DND-41 (cell line): Measurements from ENCODE around the gene DACT3.
A peak's percentile ranks its signal among the peaks of the same experiment; 100 is the strongest.

ENCODE experiments used
- ATAC-seq: fragments of 200-7000 bp; cut with Tn5 transposase; 3 replicates; pipeline ENCODE4 v1.9.1; 2021; ENCODE audit warnings: low read depth; ENCODE audit not compliant: insufficient read depth
- DNase-seq: peaks from one replicate; pipeline ENCODE4 v3.0.0-alpha.2; 2020
- H2AFZ ChIP-seq: 2 replicates; pipeline ENCODE4 v1.6.0; 2012; ENCODE audit warnings: low read depth, low read length
- H3K27ac ChIP-seq: 2 replicates; pipeline ENCODE4 v1.5.1; 2012; ENCODE audit warnings: low read length, inconsistent platforms
- H3K27me3 ChIP-seq: fragments of 200-600 bp; sonication (generic); 2 replicates; pipeline ENCODE4 v1.6.0; 2012; ENCODE audit warnings: low read length, mild to moderate bottlenecking, inconsistent platforms; ENCODE audit not compliant: insufficient read depth, poor library complexity
- H3K36me3 ChIP-seq: 2 replicates; pipeline ENCODE4 v1.5.1; 2012; ENCODE audit warnings: low read length, inconsistent platforms; ENCODE audit not compliant: insufficient read depth
- H3K4me1 ChIP-seq: 2 replicates; pipeline ENCODE4 v1.5.1; 2012; ENCODE audit warnings: mild to moderate bottlenecking, low read length; ENCODE audit not compliant: insufficient read depth
- H3K4me2 ChIP-seq: 2 replicates; pipeline ENCODE4 v1.6.0; 2012; ENCODE audit warnings: mild to moderate bottlenecking, moderate library complexity, low read length, inconsistent platforms; ENCODE audit not compliant: insufficient read depth
- H3K4me3 ChIP-seq, 2 experiments: fragments of 200-600 bp in 1 of 2; shearing (Covaris generic) in 1 of 2; 2 replicates each; pipeline ENCODE4 v1.5.1; 2012 to 2016; ENCODE audit warnings: inconsistent platforms in 2 of 2, low read length in 2 of 2, mild to moderate bottlenecking in 2 of 2, low read depth in 1 of 2, moderate library complexity in 1 of 2
- H3K79me2 ChIP-seq: 2 replicates; pipeline ENCODE4 v1.6.0; 2012; ENCODE audit warnings: low read length, inconsistent platforms; ENCODE audit not compliant: insufficient read depth
- H3K9ac ChIP-seq: 2 replicates; pipeline ENCODE4 v1.6.0; 2012; ENCODE audit warnings: low read depth, mild to moderate bottlenecking, inconsistent platforms, low read length, moderate library complexity
- H3K9me3 ChIP-seq: 2 replicates; pipeline ENCODE4 v1.5.1; 2012; ENCODE audit warnings: low read length, moderate library complexity, mild to moderate bottlenecking, inconsistent platforms; ENCODE audit not compliant: insufficient read depth, severe bottlenecking
- H4K20me1 ChIP-seq: 2 replicates; pipeline ENCODE4 v1.6.0; 2012; ENCODE audit warnings: low read length; ENCODE audit not compliant: insufficient read depth
- EZH2 ChIP-seq: IDR thresholded peaks from 3 replicates; pipeline ENCODE4 v1.6.1; 2012; ENCODE audit warnings: borderline replicate concordance, low read depth, mild to moderate bottlenecking, moderate library complexity, low read length, inconsistent platforms; ENCODE audit not compliant: severe bottlenecking
- TF ChIP-seq, protein P1 (sequence below): IDR thresholded peaks from 2 replicates; pipeline ENCODE4 v1.5.1; 2012; ENCODE audit warnings: borderline replicate concordance, low read length, moderate library complexity, mild to moderate bottlenecking; ENCODE audit not compliant: poor library complexity, severe bottlenecking; ENCODE audit errors: extremely low read depth

DACT3 gene

DNA sequence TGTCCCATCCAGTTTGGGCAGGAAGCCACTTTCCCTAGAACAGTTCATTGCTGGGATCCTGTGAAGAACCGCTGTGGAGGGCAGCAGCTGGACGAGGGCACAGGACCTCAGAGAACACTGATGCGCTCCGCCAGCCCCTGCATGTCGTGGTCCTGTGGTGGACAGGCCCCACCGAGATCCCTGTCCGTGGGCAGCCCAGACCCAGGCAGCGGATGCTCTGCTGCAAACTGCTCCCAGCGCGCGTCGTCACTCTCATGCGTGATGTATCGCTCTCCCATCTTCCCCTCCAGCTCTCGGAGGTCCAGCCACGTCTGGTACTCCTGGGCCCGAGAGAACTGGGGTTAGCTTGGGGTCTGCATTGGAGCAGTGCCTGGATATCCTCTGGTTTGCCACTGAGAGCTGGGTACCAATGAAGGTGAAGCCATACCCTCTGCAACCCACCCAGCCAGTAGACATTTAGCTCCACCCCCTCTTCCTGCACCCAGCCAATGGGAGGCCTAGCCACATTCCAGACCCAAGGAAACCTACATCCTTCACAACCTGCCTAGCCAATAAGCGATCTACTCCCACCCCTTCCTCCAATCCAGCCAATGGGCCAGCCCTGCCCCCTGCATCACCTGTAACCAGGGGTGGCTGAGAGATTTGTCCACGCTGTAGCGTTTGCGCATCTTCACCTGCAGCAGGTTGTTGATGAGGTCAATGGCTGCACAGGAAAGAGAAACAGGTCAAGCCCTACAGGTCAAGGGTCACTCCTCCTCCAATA lies 13.6 kb upstream of the DACT3 start:
- peak; percentile 19 for DNase-seq
- Histone ChIP-seq H3K27me3 (no peaks in the 10 kb centered on the region), H3K79me2 (no peaks in the 10 kb centered on the region; the same call in 1 of the 2 replicates), H3K9ac (no peak overlapping the region), H2AFZ (no peak overlapping the region), H3K36me3 (peaks cover 72% of the 10 kb centered on the region), H3K9me3 (no peaks in the 10 kb centered on the region), H3K4me1 (no peaks in the 10 kb centered on the region), H4K20me1 (peaks cover 28% of the 10 kb centered on the region), H3K4me2 (no peak overlapping the region), H3K4me3 (no peak overlapping the region), H3K27ac (no peak overlapping the region)
- ATAC-seq = peak; percentile 30; the same call in 1 of the 3 replicates
- TF ChIP-seq EZH2 = no peak
- TF ChIP-seq, protein P1, sequence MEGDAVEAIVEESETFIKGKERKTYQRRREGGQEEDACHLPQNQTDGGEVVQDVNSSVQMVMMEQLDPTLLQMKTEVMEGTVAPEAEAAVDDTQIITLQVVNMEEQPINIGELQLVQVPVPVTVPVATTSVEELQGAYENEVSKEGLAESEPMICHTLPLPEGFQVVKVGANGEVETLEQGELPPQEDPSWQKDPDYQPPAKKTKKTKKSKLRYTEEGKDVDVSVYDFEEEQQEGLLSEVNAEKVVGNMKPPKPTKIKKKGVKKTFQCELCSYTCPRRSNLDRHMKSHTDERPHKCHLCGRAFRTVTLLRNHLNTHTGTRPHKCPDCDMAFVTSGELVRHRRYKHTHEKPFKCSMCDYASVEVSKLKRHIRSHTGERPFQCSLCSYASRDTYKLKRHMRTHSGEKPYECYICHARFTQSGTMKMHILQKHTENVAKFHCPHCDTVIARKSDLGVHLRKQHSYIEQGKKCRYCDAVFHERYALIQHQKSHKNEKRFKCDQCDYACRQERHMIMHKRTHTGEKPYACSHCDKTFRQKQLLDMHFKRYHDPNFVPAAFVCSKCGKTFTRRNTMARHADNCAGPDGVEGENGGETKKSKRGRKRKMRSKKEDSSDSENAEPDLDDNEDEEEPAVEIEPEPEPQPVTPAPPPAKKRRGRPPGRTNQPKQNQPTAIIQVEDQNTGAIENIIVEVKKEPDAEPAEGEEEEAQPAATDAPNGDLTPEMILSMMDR = no peak

DNA sequence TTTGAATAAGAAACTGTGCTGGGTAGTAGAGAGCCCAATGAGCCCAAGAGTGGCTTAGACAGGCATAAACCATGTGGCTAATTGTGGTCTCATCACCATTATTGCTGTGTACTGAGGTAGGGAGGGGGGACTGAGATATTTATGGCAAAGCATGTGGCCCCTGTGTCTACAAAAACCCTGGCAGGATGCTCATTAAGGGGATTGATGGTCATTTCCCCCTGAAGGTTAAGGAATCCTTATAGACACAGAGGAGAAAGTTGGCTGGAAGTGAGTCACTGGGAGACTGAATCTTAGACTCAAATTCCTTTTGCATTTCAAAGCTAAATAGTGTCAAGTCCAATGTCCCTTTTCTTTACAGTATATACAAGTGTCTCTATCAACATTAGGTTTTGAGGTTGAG lies 9.8 kb upstream of the DACT3 start:
- no peak overlapping the region for H3K4me2 ChIP-seq
- peaks cover 9% of the 10 kb centered on the region; the same call in 1 of the 2 replicates for H4K20me1 ChIP-seq
- no peaks in the 10 kb centered on the region for H3K4me1 ChIP-seq
- no peak for TF ChIP-seq EZH2
- TF ChIP-seq, protein P1 = no peak
- no peak for DNase-seq
- no peaks in the 10 kb centered on the region for H3K9me3 ChIP-seq
- H3K79me2 ChIP-seq = no peaks in the 10 kb centered on the region
- H3K4me3 ChIP-seq = no peak overlapping the region
- H2AFZ ChIP-seq = no peak overlapping the region
- no peak overlapping the region for H3K27ac ChIP-seq
- no peak for ATAC-seq
- H3K9ac ChIP-seq = no peak overlapping the region
- peaks cover 35% of the 10 kb centered on the region for H3K36me3 ChIP-seq
- no peaks in the 10 kb centered on the region for H3K27me3 ChIP-seq

DNA sequence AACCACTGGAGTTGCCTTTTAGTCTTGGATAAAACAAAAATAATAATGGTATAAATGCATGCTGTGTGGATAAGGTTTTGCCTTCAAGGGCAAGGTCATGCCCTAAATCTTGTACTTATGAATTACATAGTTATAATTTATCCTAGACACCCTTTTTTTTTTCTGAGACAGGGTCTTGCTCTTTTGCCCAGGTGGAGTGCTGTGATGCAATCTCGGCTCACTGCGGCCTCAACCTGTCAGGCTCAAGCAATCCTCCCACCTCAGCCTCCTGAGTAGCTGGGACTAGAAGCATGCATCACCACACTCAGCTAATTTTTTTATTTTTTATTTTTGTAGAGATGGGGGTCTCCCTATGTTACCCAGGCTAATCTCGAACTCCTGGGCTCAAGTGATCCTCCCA lies 7.7 kb upstream of the DACT3 start:
- Histone ChIP-seq H3K27ac (no peak overlapping the region), H3K4me1 (no peaks in the 10 kb centered on the region), H3K4me3 (no peak overlapping the region), H2AFZ (no peak overlapping the region), H3K9ac (no peak overlapping the region), H3K4me2 (no peak overlapping the region), H4K20me1 (no peaks in the 10 kb centered on the region), H3K36me3 (peaks cover 16% of the 10 kb centered on the region), H3K9me3 (no peaks in the 10 kb centered on the region), H3K27me3 (no peaks in the 10 kb centered on the region), H3K79me2 (no peaks in the 10 kb centered on the region)
- ATAC-seq = no peak
- no peak for TF ChIP-seq EZH2
- TF ChIP-seq, protein P1 = no peak
- DNase-seq = no peak
